GM21515 (cell line): ENCODE results near the gene PDE6A.
A peak's percentile ranks its signal among the peaks of the same experiment; 100 is the strongest.

Source experiments
- ATAC-seq: cut with Tn5 transposase; IDR thresholded peaks from one replicate; pipeline ENCODE4 v1.9.1; 2021; ENCODE audit not compliant: unreplicated experiment

Gene PDE6A

DNA sequence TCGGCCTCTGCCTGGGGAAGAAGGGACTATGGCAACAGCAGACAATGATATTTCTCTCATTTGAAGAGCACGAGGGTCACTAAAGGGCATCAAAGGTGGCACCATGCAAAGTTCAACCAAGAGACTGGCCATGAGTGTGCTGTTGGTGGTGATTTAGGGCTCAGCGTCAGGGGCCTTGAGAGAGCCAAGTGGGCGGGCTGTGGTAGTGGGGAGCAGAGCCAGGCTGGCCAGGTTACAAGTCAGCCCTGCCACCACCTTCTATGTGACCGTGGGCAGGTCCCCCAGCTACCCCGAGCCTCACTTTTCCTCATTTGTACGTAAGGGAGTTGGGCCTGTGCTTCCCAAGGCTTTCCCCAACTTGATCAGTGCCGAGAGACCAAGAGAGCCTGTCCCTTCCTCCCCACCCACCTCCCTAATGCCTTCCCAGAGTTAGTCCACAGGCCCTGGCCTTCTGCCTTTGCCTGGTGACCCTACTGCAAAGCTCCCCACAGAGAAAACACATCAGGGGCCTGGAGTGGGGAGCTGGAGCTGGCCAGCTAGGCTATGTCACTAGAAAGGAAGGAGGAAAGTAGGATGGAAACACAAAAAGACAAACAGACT lies 104.3 kb downstream of the PDE6A start:
- ATAC-seq = no peak

DNA sequence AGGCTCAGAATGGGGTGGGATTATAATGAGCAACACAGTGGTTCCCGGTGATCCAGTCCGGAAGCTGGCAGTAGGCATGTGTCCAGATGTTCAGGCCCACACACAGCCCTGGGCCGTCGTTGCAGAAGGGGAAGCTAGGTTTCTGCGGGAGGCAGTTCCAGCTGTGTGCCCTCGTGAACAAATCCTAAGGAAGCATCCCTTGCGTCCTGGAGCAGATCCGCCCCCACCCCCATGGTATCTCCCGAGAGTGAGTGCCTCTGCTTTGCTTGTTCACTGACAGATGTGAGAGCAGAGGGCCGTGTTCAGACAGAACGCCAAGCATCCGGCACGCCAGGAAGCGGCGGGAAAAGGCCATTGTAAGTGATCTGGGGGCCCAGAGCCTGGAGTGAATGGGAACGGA lies 104.8 kb downstream of the PDE6A start:
- ATAC-seq = no peak

DNA sequence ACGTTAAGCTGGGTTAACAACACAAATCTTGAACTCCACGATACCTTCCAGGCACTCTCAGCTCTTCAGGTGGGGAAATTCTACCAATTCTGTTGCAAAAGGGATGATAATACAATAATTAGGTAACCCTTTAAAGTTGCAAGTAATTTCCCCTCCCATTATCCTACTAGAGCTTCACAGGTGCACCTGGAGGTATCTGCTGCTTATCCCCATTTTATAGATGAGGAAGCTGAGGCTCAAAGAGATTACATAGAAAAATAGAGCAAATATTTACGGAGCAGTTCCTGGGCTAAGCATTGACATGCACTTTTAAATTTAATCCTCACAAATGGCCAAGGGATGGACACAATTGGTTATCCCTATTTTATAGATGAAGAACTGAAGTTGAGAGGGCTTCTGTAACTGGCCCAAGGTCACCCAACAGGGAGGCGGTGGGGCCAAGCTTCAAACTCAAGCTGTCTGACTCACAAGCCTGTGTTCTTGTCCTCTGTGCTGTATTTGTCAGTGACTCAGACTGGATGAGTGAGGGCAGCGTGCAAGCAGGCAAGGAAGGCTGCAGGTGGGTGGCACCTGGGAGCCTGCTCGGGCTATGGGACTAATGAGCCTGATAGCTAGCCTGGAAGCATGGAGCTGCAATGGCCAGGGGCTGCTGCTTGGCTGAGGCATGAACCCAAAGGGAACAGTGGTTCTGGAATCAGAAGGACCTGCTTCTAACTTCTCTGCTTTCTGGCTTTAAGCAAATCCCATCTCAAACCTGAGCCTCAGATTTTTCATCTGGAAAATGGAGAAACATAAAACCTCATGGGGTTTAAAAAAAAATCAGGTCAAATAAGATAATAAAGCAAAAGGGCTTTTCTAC lies 105.5 kb downstream of the PDE6A start:
- no peak for ATAC-seq

DNA sequence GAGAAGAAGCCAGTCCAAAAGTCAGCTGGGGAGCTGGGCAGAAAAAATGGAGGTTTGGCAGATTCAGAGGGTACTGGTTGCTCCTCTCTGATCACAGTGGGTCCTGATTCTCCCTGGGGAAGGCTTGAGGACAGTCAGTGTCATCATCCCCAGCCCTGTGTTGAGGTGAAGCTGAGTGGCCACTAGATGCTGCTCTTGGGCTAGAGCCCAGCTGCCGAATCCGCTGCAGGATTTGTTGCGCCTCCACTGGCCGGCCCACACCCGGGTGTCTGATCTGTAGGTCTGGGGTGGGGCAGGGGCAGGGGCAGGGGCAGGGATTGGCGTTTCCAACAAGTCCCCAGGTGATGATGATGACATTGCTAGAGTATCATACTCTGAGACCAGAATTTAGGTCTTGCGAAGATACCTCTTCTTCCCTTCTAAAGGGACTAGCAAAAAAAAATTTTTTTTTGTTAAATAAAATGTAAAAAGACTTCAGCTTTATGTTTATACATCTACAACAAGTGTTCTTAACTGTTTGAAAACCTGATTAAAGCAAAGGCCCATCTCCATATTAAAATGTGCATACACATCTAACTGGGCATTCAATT lies 106.8 kb downstream of the PDE6A start:
- ATAC-seq = no peak

DNA sequence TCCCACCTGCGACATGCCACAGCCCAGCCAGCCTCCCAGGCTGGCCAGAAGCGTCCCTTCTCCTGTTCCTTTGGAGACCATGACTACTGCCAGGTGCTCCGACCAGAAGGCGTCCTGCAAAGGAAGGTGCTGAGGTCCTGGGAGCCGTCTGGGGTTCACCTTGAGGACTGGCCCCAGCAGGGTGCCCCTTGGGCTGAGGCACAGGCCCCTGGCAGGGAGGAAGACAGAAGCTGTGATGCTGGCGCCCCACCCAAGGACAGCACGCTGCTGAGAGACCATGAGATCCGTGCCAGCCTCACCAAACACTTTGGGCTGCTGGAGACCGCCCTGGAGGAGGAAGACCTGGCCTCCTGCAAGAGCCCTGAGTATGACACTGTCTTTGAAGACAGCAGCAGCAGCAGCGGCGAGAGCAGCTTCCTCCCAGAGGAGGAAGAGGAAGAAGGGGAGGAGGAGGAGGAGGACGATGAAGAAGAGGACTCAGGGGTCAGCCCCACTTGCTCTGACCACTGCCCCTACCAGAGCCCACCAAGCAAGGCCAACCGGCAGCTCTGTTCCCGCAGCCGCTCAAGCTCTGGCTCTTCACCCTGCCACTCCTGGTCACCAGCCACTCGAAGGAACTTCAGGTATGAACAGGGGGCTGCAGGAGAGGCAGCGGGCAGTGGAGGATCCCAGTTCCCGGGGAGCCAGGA lies 108.0 kb downstream of the PDE6A start:
- ATAC-seq = no peak

DNA sequence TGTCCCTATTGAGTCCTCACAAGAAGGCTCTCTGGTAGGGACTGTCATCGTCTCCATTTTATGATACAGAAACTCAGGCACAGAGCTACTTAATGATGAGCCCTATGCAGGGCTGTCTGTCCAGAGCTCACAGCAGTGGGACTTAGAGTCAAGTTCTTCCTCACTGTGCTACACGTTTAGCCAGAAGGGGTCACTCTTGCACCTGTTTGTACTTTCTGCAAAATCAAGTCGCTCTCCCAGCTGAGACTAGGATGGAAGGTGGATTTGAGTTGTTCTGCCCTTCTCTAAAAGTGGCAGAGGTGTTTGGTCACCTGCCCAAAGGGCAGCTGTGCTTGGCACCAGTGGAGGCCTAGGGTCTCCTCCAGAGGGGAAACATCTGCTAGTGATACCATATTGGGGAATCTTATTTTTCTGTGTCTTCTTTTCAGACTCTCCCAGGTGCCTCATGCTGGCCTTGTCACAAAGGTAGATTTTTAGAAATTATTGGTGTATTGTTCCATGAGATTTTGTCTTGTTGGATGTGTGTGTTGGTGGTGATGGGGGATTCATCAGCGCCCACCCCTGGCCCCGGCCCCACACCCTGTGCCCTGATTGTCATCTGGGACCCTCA lies 110.2 kb downstream of the PDE6A start:
- ATAC-seq = no peak

DNA sequence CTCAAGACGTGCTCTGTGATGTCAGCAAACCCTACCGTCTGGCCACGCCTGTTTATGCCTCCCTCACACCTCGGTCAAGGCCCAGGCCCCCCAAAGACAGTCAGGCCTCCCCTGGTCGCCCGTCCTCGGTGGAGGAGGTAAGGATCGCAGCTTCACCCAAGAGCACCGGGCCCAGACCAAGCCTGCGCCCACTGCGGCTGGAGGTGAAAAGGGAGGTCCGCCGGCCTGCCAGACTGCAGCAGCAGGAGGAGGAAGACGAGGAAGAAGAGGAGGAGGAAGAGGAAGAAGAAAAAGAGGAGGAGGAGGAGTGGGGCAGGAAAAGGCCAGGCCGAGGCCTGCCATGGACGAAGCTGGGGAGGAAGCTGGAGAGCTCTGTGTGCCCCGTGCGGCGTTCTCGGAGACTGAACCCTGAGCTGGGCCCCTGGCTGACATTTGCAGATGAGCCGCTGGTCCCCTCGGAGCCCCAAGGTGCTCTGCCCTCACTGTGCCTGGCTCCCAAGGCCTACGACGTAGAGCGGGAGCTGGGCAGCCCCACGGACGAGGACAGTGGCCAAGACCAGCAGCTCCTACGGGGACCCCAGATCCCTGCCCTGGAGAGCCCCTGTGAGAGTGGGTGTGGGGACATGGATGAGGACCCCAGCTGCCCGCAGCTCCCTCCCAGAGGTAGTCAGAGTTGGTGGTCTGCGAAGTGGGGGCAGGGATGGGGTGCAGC lies 111.3 kb downstream of the PDE6A start:
- no peak for ATAC-seq

DNA sequence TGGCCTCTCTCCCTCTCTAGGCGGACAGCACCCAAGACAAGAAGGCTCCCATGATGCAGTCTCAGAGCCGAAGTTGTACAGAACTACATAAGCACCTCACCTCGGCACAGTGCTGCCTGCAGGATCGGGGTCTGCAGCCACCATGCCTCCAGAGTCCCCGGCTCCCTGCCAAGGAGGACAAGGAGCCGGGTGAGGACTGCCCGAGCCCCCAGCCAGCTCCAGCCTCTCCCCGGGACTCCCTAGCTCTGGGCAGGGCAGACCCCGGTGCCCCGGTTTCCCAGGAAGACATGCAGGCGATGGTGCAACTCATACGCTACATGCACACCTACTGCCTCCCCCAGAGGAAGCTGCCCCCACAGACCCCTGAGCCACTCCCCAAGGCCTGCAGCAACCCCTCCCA lies 112.0 kb downstream of the PDE6A start:
- ATAC-seq = no peak

DNA sequence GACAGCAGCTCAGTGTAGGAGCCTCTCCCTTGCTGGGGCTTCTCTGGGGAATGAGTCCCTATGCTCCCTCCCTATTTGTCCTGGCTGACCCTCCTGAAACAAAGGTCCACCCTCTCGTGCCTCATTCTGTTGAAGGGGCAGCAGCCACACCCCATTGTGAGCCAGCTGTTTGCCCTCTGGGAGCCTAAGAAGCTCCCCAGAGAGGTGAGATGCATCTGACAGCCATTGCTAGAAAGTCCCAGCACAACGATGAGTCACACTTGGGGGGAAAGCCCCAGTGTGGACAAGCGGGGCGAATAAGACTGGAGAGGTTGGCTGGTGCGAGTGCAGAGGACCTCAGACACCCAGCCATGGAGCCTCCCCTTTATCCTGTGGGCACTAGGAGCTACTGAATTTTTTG lies 113.1 kb downstream of the PDE6A start:
- ATAC-seq = peak; percentile 46

DNA sequence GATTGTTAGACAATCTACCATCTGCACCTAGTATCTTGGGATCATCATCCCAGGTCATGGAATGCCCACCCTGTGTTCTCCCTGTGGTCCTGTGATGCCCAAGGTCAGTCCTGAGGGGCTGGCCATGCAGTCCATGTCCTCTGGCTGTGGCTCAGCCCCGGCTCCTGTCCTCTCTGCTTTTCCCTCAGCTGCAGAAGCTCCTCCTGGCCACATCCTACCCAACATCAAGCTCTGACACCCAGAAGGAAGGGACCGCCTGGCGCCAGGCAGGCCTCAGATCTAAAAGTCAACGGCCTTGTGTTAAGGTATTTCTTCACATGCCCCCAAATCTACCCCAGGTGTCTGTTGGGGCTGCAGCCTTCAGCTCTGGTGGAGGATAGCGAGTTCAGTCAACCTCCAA lies 114.0 kb downstream of the PDE6A start:
- no peak for ATAC-seq

DNA sequence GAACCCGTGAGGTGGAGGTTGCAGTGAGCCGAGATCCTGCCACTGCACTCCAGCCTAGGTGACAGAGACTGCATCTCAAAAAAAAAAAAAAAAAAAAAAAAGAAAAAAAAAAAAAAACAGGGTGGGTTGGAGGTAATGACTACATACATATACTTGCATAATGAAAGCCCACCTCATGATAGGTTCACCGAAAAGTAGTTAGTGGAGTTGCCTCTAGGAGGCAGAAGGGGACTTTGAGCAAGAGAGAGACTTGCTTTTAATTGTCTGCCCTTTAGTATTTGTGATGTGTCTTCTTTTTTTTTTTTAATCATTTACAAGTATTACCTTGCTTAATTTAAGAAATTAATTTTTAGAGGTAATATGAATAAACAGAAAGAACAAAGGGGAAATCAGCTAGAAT lies 114.6 kb downstream of the PDE6A start:
- no peak for ATAC-seq

DNA sequence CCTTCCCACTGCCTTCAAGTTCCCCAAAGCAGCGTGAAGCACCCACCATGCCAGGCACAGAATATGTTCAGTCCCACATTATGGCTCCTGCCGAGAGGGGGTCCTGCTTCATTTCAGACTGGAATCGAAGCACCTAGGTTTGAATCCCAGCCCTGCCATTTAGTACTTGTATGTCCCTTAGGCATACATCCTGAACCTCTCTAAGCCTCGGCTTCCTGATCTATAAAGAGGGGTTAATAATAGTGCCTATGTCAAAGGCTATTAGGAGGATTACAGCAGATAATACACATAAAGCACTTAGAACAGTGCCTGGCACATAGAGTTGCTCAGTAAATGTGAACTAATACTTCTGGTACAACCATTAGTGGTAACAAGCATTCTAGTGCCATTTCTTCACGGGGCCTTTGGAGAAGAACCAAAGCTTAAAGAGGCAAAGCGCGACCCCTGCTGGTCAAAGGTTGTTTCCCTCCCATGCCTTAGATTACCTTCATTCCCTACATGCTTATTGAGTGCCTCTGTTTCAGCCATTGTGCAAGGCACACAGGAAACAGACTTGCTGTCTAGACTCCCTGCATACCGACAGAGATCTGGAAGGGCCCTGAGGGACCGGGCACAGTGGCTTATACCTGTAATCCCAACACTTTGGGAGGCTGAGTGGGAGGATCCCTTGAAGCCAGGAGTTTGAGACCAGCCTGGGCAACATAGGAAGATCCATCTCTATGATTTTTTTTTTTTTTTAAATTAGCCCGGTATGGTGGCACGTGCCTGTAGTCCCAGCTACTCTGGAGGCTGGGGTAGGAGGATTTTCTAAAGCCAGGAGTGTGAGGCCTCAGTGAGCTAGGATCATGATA lies 116.2 kb downstream of the PDE6A start:
- peak; percentile 56 for ATAC-seq

DNA sequence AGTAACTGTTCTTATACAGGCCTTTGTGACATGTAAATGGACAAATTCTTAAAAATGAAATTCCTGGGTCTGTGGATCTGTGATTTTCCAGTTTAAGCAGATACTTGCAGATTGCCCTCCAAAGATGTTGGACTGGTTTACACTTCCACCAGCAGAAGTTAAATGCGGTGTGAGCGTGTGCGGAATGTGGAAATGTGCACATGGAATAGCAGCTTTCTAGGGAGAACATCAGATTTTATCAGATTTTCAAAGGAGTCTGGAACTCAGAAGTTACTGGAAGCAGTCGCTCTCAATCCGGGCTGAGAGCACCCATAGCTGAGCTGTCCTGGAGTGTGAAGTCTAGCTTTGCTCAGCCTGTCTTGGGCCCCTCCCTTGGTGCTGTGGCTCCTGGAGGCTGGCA lies 117.0 kb downstream of the PDE6A start:
- ATAC-seq = no peak

DNA sequence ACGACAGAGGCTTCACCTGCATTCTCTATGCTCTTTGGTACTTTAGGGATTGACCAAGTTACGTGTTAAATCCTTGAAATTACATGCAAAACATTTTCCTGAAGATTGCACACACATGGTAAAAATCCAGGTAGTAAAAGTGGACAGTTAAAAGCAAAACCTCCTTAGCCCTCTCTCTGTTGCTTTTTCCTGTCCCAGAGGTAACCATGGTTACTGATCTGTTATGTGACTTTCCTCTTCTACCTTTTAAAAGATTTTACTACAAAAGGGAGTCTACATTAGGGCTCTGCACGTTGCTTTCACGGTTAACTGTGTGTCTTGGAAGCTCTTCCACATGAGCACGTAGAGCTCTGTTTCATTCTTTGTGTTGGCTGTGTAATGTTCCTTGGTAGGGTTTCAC lies 117.5 kb downstream of the PDE6A start:
- ATAC-seq = no peak

DNA sequence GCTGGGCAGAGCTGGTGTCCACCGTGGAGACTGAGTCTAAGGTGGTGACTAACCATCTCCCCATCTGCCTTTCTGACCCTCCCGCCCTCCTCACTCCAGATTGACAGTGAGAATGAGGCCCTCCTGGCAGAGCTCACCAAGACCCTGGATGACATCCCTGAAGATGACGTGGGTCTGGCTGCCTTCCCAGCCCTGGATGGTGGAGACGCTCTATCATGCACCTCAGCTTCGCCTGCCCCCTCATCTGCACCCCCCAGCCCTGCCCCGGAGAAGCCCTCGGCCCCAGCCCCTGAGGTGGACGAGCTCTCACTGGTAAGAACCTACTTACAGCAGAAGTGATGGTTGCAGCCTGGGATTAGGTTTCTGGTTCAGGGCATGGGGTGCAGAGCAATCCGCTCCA lies 118.0 kb downstream of the PDE6A start:
- ATAC-seq = no peak

DNA sequence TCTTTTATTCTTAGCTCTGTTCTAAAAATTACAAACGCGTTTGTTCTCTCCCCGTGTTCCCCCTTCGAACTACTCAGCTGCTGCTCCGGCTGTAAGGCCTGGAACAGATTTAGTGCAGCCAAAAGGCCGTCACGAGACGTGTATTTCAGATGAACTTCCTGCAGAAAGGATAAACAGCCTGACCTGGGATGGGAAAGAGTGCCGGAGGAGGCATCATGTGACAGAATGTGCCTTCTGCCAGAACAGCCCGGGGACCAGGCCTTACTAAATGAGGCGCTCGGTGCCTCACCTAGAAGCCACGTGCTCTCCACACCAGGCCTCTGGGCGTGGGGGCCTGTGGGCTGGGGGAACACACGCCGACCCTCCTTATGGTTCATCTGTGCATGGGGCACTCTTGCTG lies 119.7 kb downstream of the PDE6A start:
- no peak for ATAC-seq

DNA sequence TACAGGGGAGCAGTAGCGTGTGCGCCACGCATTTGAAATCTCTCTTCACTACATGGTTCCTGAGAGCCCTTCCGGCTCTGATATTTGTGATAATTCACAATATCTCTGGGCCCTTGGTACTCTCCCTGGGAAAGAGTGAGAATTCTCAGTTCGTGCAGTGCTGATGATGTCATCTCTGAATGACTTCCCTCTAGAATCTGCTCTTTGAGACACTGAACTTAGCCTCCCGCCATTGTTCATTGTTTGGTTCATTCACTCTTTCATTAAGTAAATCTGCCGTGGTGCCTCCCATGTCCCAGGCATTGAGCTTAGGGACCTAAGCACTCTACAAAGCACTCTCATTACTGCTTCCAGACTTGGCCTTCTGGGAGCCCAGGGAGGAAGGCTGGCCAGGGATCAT lies 120.5 kb downstream of the PDE6A start:
- no peak for ATAC-seq

DNA sequence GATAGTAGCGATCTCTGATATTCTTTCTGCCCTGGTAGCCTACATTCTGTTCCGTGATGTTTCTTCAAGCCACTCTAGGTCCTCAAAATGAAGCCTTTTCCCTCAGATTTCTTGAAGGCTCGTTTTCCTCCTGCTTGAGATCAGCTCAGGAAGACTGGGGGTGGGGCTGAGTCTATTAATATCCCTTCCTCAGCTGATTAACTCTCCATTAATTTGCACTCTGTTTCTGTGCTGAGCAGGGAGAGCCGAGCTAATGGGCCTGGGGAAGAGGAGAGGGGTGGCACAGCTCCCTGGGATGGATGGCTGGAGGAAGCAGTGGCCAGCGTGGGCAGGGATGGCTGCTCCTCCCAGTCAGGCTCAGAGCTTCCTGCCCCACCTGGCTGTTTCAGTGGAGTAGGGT lies 121.2 kb downstream of the PDE6A start:
- no peak for ATAC-seq

DNA sequence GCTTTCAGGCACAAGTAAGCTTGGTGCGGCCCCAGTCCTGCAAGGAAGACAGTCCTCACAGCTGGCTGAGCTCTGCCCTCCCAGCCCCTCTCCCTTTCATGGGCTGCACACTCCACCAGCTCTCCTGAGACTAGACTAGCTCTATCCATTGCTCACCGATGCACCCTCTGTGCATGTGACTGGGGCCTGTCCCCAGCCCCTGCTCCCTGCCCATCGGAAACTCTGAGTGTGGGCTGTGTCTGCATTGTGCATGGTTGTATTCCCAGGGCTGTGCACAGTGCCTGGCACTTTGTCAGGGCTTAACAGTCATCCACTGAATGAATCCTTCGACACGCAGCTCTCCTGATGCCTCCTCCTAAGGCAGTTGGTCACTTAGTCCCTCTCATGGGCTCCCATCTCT lies 122.3 kb downstream of the PDE6A start:
- ATAC-seq = no peak
